ENCODE data around the gene EPB41L4A. TPM values are rescaled to one million over a fixed set of nuclear protein-coding genes. Genes with fewer than 3 reads are reported as not detected.

The EPB41L4A gene
- total and polyA plus RNA-seq, 8 donors, result 4.4 to 77.6 (median 12.1) TPM

- Histone ChIP-seq H3K27ac (no peak overlapping the region), H3K4me3 (no peak overlapping the region), H3K9me3 (no peaks in the 10 kb centered on the region), H3K27me3 (no peaks in the 10 kb centered on the region), H3K36me3 (no peaks in the 10 kb centered on the region), H3K4me1 (peaks cover 0 to 24% (median 14%) of the 10 kb centered on the region in 4 donors)
- DNase-seq, result no peak
- intact Hi-C loops (cut with DNase I; ENCODE audit: low total_unique reads), result no loop called here
- TF ChIP-seq CTCF (IDR thresholded peaks at IDR 0.05) (no peak), POLR2AphosphoS5 (IDR thresholded peaks at IDR 0.05) (no peak)
- WGBS, 5 donors, result 23 to 35% (median 29%) methylated on average over 5 of the region's 5 CpGs
Observed at GRCh38 chr5:112329419-112330090, 89.5 kb downstream of the EPB41L4A start.

- H3K4me3 ChIP-seq, result no peak overlapping the region
- no peaks in the 10 kb centered on the region for H3K36me3 ChIP-seq
- no peaks in the 10 kb centered on the region for H3K27me3 ChIP-seq
- intact Hi-C loops (cut with DNase I; ENCODE audit: low total_unique reads), result no loop called here
- no peaks in the 10 kb centered on the region for H3K4me1 ChIP-seq
- H3K27ac ChIP-seq, result no peak overlapping the region
- H3K9me3 ChIP-seq, result no peaks in the 10 kb centered on the region
- no peak for DNase-seq
- TF ChIP-seq POLR2AphosphoS5 (IDR thresholded peaks at IDR 0.05), result no peak
- no peak for TF ChIP-seq EP300 (IDR thresholded peaks at IDR 0.05)
- no peak for TF ChIP-seq CTCF (IDR thresholded peaks at IDR 0.05)
- no peak for TF ChIP-seq POLR2A (IDR thresholded peaks at IDR 0.05)
Observed at GRCh38 chr5:112323166-112323565, 95.9 kb downstream of the EPB41L4A start.

GRCh38 chr5:112320408-112320807 is 98.7 kb downstream of the EPB41L4A start:
- Histone ChIP-seq H3K27ac (no peak overlapping the region), H3K4me3 (no peak overlapping the region), H3K27me3 (no peaks in the 10 kb centered on the region), H3K9me3 (no peaks in the 10 kb centered on the region), H3K4me1 (peaks cover 0 to 12% (median 0%) of the 10 kb centered on the region in 4 donors), H3K36me3 (no peaks in the 10 kb centered on the region)
- no peak for DNase-seq
- TF ChIP-seq POLR2AphosphoS5 (IDR thresholded peaks at IDR 0.05) (no peak), POLR2A (IDR thresholded peaks at IDR 0.05) (no peak), CTCF (IDR thresholded peaks at IDR 0.05) (no peak), EP300 (IDR thresholded peaks at IDR 0.05) (no peak)
- WGBS, 5 donors, result 75 to 84% (median 81%) methylated on average over 3 of the region's 3 CpGs
- intact Hi-C loops (cut with DNase I; ENCODE audit: low total_unique reads), result no loop called here

- intact Hi-C loops (cut with DNase I; ENCODE audit: low total_unique reads), result no loop called here
Observed at GRCh38 chr5:112318346-112318745, 100.7 kb downstream of the EPB41L4A start.

More at GRCh38 chr5:112318346-112318745, 100.7 kb downstream of the EPB41L4A start:
- no peak for TF ChIP-seq EP300 (IDR thresholded peaks at IDR 0.05)
- TF ChIP-seq CTCF (IDR thresholded peaks at IDR 0.05), result no peak
- no peak for TF ChIP-seq POLR2AphosphoS5 (IDR thresholded peaks at IDR 0.05)
- TF ChIP-seq POLR2A (IDR thresholded peaks at IDR 0.05), result no peak
- no peak for DNase-seq
- 25 to 54% (median 53%) methylated on average over 2 of the region's 2 CpGs for WGBS, 5 donors
- no peaks in the 10 kb centered on the region for H3K27me3 ChIP-seq
- H3K36me3 ChIP-seq, result no peaks in the 10 kb centered on the region
- no peaks in the 10 kb centered on the region for H3K9me3 ChIP-seq
- H3K4me3 ChIP-seq, result no peak overlapping the region
- H3K27ac ChIP-seq, result no peak overlapping the region
- H3K4me1 ChIP-seq, result peaks cover 0 to 12% (median 0%) of the 10 kb centered on the region in 4 donors

Measured in stomach (tissue), 9 donors.